Measurements from ENCODE around the gene SLC22A5.
A peak's percentile ranks its signal among the peaks of the same experiment; 100 is the strongest.

DNA sequence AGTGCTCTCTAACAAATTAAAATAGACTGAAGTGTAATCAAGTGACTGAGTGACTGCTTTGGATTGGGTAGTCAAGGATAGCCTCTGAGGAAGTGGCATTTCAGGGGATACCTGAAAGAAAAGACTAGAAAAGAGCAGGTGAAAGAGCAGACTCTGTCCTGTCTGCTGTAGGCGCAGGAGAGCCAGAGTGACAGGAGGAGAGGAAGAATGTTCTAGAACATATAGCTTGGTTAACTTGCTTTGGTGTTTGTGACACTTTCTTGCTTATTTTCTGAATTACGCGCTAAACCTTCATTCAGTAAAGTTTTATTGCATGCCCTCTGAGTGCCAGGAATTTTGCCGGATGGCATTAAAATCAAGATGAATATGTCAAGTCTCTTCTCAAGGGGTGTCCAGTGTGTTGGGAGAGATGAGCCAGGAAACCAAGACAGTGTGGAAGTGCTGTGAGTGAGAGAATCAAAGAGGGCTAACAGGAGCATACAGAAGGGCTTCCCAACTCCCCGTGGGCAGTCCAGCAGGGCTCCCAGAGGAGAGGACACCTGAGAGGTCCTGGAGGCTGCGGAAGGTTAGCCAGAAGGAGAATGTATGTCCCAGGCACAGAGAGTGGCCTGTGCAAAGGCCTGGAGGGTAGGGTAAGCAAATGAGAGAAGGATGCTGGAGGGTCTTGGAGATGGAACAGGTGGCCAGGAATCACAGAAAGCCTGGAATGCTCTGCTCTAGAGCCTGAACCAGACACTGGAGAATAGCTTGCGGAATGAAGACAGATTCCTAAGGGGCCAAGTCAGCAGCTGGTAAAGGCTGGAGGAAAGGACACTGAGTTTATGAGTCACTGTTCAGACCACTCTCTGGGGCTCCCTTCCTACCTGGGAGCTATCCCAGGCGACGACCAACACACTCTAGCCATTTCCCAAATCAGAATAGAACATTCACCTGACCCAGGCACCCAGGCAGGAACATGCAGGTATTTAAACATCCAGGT lies 59.3 kb downstream of the SLC22A5 start:
- TF ChIP-seq KLF16 (IDR thresholded peaks at IDR 0.05) (no peak), RBBP5 (IDR thresholded peaks at IDR 0.05; ENCODE audit: borderline replicate concordance, insufficient read depth, low read length, poor library complexity, severe bottlenecking) (peak; percentile 14), SIX5 (IDR thresholded peaks at IDR 0.05; ENCODE audit: borderline replicate concordance in 1 of 2, insufficient read depth in 1 of 2, low read depth in 1 of 2, low read length in 2 of 2) (no peak), ZNF445 (CRISPR knock-in tag; IDR thresholded peaks at IDR 0.05; ENCODE audit: low read depth) (no peak), JUN (IDR thresholded peaks at IDR 0.05; ENCODE audit: borderline replicate concordance, low read depth, low read length) (no peak), JUN (CRISPR knock-in tag; IDR thresholded peaks at IDR 0.05; ENCODE audit: borderline replicate concordance) (no peak), CEBPZ (IDR thresholded peaks at IDR 0.05; ENCODE audit: borderline replicate concordance, low read depth, low read length) (no peak), CTCF (IDR thresholded peaks at IDR 0.05 in 2 of 3, conservative IDR thresholded peaks at IDR 0.05 in 1 of 3; ENCODE audit: insufficient read depth in 2 of 3, low read depth in 1 of 3, low read length in 3 of 3) (no peak), NCOR1 (IDR thresholded peaks at IDR 0.05) (no peak), EZH2 (IDR thresholded peaks at IDR 0.05; ENCODE audit: borderline replicate concordance, low read depth, low read length) (no peak), ETV6 (IDR thresholded peaks at IDR 0.05; ENCODE audit: borderline replicate concordance in 1 of 2, low read depth in 2 of 2, low read length in 1 of 2) (no peak), ETV6 (CRISPR knock-in tag; IDR thresholded peaks at IDR 0.05; ENCODE audit: borderline replicate concordance) (no peak)
